ENCODE data around the gene MORN1. TPM values are rescaled to one million over a fixed set of nuclear protein-coding genes. Genes with fewer than 3 reads are reported as not detected.

Gene MORN1
- total and polyA plus RNA-seq, 2 of the 4 experiments (the other 2 are of a cell fraction) = 3.0 to 4.2 TPM

DNA sequence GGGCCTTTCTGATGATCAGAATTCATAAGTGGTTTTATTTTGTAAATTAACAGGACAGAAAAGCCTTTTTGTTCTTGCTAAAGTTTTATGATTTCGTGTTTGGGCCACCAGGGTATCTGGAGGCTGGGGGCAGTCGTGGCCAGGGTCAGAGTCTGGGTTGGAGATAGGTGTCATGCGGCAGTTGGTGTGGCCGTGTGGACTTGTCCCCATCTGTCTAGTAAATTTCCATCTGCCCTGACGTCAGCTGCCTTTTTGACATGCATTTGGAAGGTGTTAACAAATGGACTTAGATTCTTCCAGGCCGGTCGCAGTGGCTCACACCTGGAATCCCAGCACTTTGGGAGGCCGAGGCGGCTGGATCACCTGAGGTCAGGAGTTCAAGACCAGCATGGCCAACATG, 106.4 kb downstream of the MORN1 start:
- Histone ChIP-seq H3K27me3 (ENCODE audit: control insufficient read depth, insufficient read depth, low read length) (no peaks in the 10 kb centered on the region), H3K56ac (ENCODE audit: extremely low read depth, insufficient read depth, low read length) (no peak overlapping the region), H3K18ac (ENCODE audit: low read depth, low read length) (no peak overlapping the region), H3K4me1 (ENCODE audit: control insufficient read depth, insufficient read depth, low read length) (peaks cover 17% of the 10 kb centered on the region), H3K27ac (ENCODE audit: insufficient read depth, low read length) (no peak overlapping the region), H2AFZ (replicated peaks; ENCODE audit: low read length, poor library complexity) (no peak overlapping the region), H2AK5ac (ENCODE audit: low read depth, low read length) (no peak overlapping the region), H4K20me1 (ENCODE audit: insufficient read depth, low read length) (peaks cover 44% of the 10 kb centered on the region), H2AK9ac (replicated peaks; ENCODE audit: low read depth, low read length, poor library complexity) (no peak overlapping the region), H4K91ac (ENCODE audit: insufficient read depth, low read depth, low read length) (no peak overlapping the region), H2BK15ac (ENCODE audit: low read depth, low read length) (no peak overlapping the region), H2BK5ac (ENCODE audit: low read depth, low read length, poor library complexity, severe bottlenecking) (no peak overlapping the region), H3K4me2 (ENCODE audit: low read depth, low read length) (no peak overlapping the region), H4K8ac (ENCODE audit: low read depth in 2 of 2, low read length in 2 of 2) (no peak overlapping the region), H3K4ac (ENCODE audit: low read depth, low read length) (no peak overlapping the region), H4K5ac (ENCODE audit: low read depth, low read length) (no peak overlapping the region), H3K36me3 (ENCODE audit: control insufficient read depth, insufficient read depth, low read length) (no peaks in the 10 kb centered on the region; the same call in 1 of the 2 replicates), H3K9me3 (ENCODE audit: control insufficient read depth, insufficient read depth, low read length) (no peaks in the 10 kb centered on the region), H2BK120ac (ENCODE audit: low read depth, low read length) (no peak overlapping the region), H3K79me1 (ENCODE audit: low read depth in 1 of 2, low read length in 2 of 2) (peaks cover 3 to 59% of the 10 kb centered on the region in 2 experiments; a peak in 3 of 4 replicates), H3K23ac (ENCODE audit: low read depth, low read length) (no peak overlapping the region), H3K14ac (replicated peaks; ENCODE audit: low read depth, low read length) (no peak overlapping the region), H3K9ac (ENCODE audit: low read depth, low read length) (no peak overlapping the region), H3K9me1 (ENCODE audit: insufficient read depth, low read length) (peaks cover 20% of the 10 kb centered on the region; the same call in 1 of the 2 replicates), H3K4me3 (ENCODE audit: insufficient read depth, low read depth, low read length) (no peak overlapping the region), H2BK20ac (ENCODE audit: low read depth, low read length) (no peak overlapping the region)
- ATAC-seq (ENCODE audit: low read depth) (no peak), DNase-seq (no peak)
- ChIA-PET CTCF (no interaction called here), POLR2A (ENCODE audit: unreplicated experiment) (no interaction called here)
- TF ChIP-seq FOS (IDR thresholded peaks at IDR 0.05; ENCODE audit: low read depth, low read length) = no peak
- TF ChIP-seq BHLHE40 (IDR thresholded peaks at IDR 0.05; ENCODE audit: low read depth, low read length) = no peak
- TF ChIP-seq, protein P1, sequence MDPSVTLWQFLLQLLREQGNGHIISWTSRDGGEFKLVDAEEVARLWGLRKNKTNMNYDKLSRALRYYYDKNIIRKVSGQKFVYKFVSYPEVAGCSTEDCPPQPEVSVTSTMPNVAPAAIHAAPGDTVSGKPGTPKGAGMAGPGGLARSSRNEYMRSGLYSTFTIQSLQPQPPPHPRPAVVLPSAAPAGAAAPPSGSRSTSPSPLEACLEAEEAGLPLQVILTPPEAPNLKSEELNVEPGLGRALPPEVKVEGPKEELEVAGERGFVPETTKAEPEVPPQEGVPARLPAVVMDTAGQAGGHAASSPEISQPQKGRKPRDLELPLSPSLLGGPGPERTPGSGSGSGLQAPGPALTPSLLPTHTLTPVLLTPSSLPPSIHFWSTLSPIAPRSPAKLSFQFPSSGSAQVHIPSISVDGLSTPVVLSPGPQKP (IDR thresholded peaks at IDR 0.05; ENCODE audit: borderline replicate concordance, low read depth, low read length) = no peak
- TF ChIP-seq SMC3 (IDR thresholded peaks at IDR 0.05; ENCODE audit: low read depth, low read length) = no peak
- no peak for TF ChIP-seq MAFK (IDR thresholded peaks at IDR 0.05; ENCODE audit: low read depth, low read length)
- TF ChIP-seq MXI1 (IDR thresholded peaks at IDR 0.05; ENCODE audit: borderline replicate concordance, low read depth, low read length) = no peak
- TF ChIP-seq NFE2L2 (IDR thresholded peaks at IDR 0.05; ENCODE audit: low read depth, low read length) = no peak
- BruUV-seq (replicated peaks) = no TSS peak
- dilution Hi-C loops (cut with HindIII; ENCODE audit: low sequenced_read_pairs, unreplicated experiment) (no loop called here), in situ Hi-C loops (cut with MboI; ENCODE audit: low sequenced_read_pairs) (no loop called here), intact Hi-C loops (cut with micrococcal nuclease) (no loop called here)
- WGBS, 2 experiments (ENCODE audit: extremely low coverage in 2 of 2, insufficient read length in 1 of 2) = 90% methylated on average over 2 of the region's 9 CpGs; no CpG with 5 or more reads in 1 of the 2 experiments

All from IMR-90 (cell line).